Measurements from ENCODE around the gene ATXN1. TPM values are rescaled to one million over a fixed set of nuclear protein-coding genes. Genes with fewer than 3 reads are reported as not detected.

The ATXN1 gene
- total and polyA plus RNA-seq, 2 of the 13 experiments (the other 11 are each of a cell fraction or from before 2014, with no cell fraction given): 20.7 to 39.5 TPM

DNA sequence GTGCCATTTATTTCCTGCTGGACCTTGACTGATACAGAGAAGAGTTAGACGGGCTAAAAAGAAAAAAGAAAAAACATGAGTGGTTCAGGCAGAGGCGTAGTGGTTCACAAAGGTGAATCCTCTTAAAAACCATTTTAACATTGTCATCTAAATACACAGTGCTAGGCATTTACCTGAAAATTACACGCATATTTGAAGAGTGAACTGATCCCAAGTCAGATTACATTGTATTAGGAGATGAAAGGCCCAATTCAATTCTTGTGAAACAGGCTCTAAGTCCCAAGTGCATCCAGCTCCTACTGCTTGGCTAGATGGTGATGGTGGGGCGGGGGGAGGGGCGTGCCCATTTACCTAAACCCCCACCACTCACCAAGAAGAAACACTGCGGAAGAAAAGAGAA, 46.7 kb upstream of the ATXN1 start (continued):
- TF ChIP-seq, protein P1, sequence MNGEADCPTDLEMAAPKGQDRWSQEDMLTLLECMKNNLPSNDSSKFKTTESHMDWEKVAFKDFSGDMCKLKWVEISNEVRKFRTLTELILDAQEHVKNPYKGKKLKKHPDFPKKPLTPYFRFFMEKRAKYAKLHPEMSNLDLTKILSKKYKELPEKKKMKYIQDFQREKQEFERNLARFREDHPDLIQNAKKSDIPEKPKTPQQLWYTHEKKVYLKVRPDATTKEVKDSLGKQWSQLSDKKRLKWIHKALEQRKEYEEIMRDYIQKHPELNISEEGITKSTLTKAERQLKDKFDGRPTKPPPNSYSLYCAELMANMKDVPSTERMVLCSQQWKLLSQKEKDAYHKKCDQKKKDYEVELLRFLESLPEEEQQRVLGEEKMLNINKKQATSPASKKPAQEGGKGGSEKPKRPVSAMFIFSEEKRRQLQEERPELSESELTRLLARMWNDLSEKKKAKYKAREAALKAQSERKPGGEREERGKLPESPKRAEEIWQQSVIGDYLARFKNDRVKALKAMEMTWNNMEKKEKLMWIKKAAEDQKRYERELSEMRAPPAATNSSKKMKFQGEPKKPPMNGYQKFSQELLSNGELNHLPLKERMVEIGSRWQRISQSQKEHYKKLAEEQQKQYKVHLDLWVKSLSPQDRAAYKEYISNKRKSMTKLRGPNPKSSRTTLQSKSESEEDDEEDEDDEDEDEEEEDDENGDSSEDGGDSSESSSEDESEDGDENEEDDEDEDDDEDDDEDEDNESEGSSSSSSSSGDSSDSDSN (CRISPR knock-in tag; IDR thresholded peaks at IDR 0.05): no peak
- no peak for TF ChIP-seq SIN3A (IDR thresholded peaks at IDR 0.05; ENCODE audit: borderline replicate concordance, low read depth, low read length)
- peak; percentile 80 for TF ChIP-seq TCF7 (IDR thresholded peaks at IDR 0.05; ENCODE audit: low read depth)
- peak; percentile 59; the same call in 1 of the 2 replicates for TF ChIP-seq CEBPB (IDR thresholded peaks at IDR 0.05; ENCODE audit: borderline replicate concordance, low read depth, low read length)
- no peak for TF ChIP-seq ZNF709 (CRISPR knock-in tag; IDR thresholded peaks at IDR 0.05)
- TF ChIP-seq RAD51 (IDR thresholded peaks at IDR 0.05; ENCODE audit: borderline replicate concordance): no peak
- peak; percentile 81; the same call in 1 of the 2 replicates for TF ChIP-seq NCOR1 (IDR thresholded peaks at IDR 0.05; ENCODE audit: borderline replicate concordance, low read length)
- TF ChIP-seq NFE2L2 (IDR thresholded peaks at IDR 0.05; ENCODE audit: low read length): peak; percentile 83
- TF ChIP-seq FOXP1 (IDR thresholded peaks at IDR 0.05): no peak
- no peak; the same call in 1 of the 2 replicates for TF ChIP-seq FOXP1 (CRISPR knock-in tag; IDR thresholded peaks at IDR 0.05)
- no peak for TF ChIP-seq HOXD1 (CRISPR knock-in tag; IDR thresholded peaks at IDR 0.05)
- no peak for TF ChIP-seq ZNF891 (CRISPR knock-in tag; IDR thresholded peaks at IDR 0.05)
- 0 out of 2 replicates have a peak, but pooled peaks have one; percentile 28 for TF ChIP-seq FOSL2 (CRISPR knock-in tag; IDR thresholded peaks at IDR 0.05)
- TF ChIP-seq ZNF530 (CRISPR knock-in tag; IDR thresholded peaks at IDR 0.05; ENCODE audit: low read depth): no peak
- peak; percentile 27; the same call in 1 of the 2 replicates for TF ChIP-seq KDM6A (CRISPR knock-in tag; IDR thresholded peaks at IDR 0.05; ENCODE audit: low read depth)
- no peak for TF ChIP-seq ETV5 (CRISPR knock-in tag; IDR thresholded peaks at IDR 0.05; ENCODE audit: borderline replicate concordance)
- TF ChIP-seq, protein P2, sequence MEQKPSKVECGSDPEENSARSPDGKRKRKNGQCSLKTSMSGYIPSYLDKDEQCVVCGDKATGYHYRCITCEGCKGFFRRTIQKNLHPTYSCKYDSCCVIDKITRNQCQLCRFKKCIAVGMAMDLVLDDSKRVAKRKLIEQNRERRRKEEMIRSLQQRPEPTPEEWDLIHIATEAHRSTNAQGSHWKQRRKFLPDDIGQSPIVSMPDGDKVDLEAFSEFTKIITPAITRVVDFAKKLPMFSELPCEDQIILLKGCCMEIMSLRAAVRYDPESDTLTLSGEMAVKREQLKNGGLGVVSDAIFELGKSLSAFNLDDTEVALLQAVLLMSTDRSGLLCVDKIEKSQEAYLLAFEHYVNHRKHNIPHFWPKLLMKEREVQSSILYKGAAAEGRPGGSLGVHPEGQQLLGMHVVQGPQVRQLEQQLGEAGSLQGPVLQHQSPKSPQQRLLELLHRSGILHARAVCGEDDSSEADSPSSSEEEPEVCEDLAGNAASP (CRISPR knock-in tag; IDR thresholded peaks at IDR 0.05; ENCODE audit: borderline replicate concordance): peak; percentile 33; the same call in 1 of the 2 replicates
- no peak for TF ChIP-seq MED1 (CRISPR knock-in tag; IDR thresholded peaks at IDR 0.05)
- peak; percentile 46 for TF ChIP-seq TEAD3 (CRISPR knock-in tag; optimal IDR thresholded peaks at IDR 0.05; ENCODE audit: borderline replicate concordance)
- no peak for TF ChIP-seq ISX (CRISPR knock-in tag; conservative IDR thresholded peaks at IDR 0.05)
- TF ChIP-seq TP53 (CRISPR knock-in tag; conservative IDR thresholded peaks at IDR 0.05): no peak
- TF ChIP-seq NCOA5 (CRISPR knock-in tag; IDR thresholded peaks at IDR 0.05): no peak
- TF ChIP-seq ZBTB3 (CRISPR knock-in tag; IDR thresholded peaks at IDR 0.05; ENCODE audit: borderline replicate concordance, low read depth): no peak
- TF ChIP-seq ARID2 (CRISPR knock-in tag; IDR thresholded peaks at IDR 0.05; ENCODE audit: borderline replicate concordance): no peak
- peak; percentile 42; the same call in 1 of the 2 replicates for TF ChIP-seq HMG20A (CRISPR knock-in tag; IDR thresholded peaks at IDR 0.05; ENCODE audit: borderline replicate concordance)
- no peak for TF ChIP-seq STAG1 (CRISPR knock-in tag; IDR thresholded peaks at IDR 0.05)
- 0 out of 2 replicates have a peak, but pooled peaks have one; percentile 37 for TF ChIP-seq GATAD2A (CRISPR knock-in tag; IDR thresholded peaks at IDR 0.05)
- no peak for TF ChIP-seq KAT2B (IDR thresholded peaks at IDR 0.05; ENCODE audit: borderline replicate concordance, low read depth, low read length)
- TF ChIP-seq, protein P3, sequence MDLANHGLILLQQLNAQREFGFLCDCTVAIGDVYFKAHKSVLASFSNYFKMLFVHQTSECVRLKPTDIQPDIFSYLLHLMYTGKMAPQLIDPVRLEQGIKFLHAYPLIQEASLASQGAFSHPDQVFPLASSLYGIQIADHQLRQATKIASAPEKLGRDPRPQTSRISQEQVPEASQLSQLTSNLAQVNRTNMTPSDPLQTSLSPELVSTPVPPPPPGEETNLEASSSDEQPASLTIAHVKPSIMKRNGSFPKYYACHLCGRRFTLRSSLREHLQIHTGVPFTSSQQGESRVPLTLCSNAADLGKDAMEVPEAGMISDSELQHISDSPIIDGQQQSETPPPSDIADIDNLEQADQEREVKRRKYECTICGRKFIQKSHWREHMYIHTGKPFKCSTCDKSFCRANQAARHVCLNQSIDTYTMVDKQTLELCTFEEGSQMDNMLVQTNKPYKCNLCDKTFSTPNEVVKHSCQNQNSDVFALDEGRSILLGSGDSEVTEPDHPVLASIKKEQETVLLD (CRISPR knock-in tag; IDR thresholded peaks at IDR 0.05; ENCODE audit: low read depth): no peak
- no peak for TF ChIP-seq ZNF878 (CRISPR knock-in tag; IDR thresholded peaks at IDR 0.05)
- TF ChIP-seq ZNF382 (CRISPR knock-in tag; IDR thresholded peaks at IDR 0.05; ENCODE audit: borderline replicate concordance): no peak
